Measurements from ENCODE around the gene NAT8L. TPM values are rescaled to one million over a fixed set of nuclear protein-coding genes. Genes with fewer than 3 reads are reported as not detected.

NAT8L gene
- total RNA-seq, 1 experiment from 2014 or later: 9.2 TPM

DNA sequence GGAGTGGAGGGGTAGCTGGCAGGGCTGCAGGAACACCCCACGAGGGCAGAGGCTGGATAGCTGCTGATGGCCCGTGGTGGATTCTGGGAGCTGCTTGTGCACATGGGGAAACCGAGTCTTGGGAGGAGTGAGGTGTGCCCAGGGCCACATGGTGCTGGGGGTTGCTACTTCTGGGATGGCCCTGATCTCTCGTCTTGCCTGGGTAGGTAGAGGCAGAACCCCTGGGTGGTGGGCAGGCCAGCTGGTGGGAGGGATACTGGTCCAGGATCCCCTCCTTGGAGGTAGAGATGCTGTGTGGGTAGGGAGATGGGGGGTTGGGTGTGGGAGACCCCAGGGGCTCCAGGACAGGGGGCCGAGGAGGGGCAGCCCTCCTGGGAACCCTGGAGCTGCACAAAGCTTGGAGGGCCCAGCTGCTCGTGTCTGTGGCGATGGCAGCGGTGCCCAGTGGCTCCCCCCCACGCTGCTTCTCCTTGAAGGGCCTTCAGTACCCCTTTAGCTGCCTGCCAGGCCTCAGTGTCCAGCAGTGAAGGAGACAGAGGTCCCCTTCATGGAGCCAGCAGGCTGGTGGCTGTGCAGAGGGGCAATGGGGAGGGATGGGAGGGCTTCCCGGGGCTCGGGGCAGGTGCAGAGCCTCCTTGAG lies 3.2 kb downstream of the NAT8L start:
- RAD21 ChIA-PET (ENCODE audit: low non-redundant PET in 1 of 2, low total read pairs in 2 of 2, uncharacterized antibody in 2 of 2, unreplicated experiment in 2 of 2): no interaction called here
- Histone ChIP-seq H4K20me1 (ENCODE audit: insufficient read depth) (no peaks in the 10 kb centered on the region), H3K79me2 (ENCODE audit: insufficient read depth, low read length) (no peaks in the 10 kb centered on the region), H3K27me3 (ENCODE audit: insufficient read depth, low read length) (no peaks in the 10 kb centered on the region), H2AFZ (ENCODE audit: low read depth, low read length, poor library complexity, severe bottlenecking) (no peak overlapping the region), H3K27ac (ENCODE audit: low read depth, low read length) (no peak overlapping the region; the same call in 1 of the 2 replicates), H3K4me1 (ENCODE audit: control insufficient read depth in 1 of 2, insufficient read depth in 2 of 2, low read length in 2 of 2) (peaks cover 0 to 23% of the 10 kb centered on the region in 2 experiments; a peak in 2 of 4 replicates), H3K9me3 (ENCODE audit: control insufficient read depth in 1 of 2, insufficient read depth in 1 of 2, low read depth in 1 of 2, low read length in 2 of 2) (no peaks in the 10 kb centered on the region), H3K9me2 (ENCODE audit: insufficient read depth) (no peaks in the 10 kb centered on the region), H3K4me2 (ENCODE audit: low read length) (no peak overlapping the region), H3K36me3 (ENCODE audit: control insufficient read depth in 1 of 2, insufficient read depth in 2 of 2, low read length in 2 of 2) (no peaks in the 10 kb centered on the region), H3K9ac (ENCODE audit: low read length) (no peak overlapping the region), H3K4me3 (replicated peaks in 1 of 2; ENCODE audit: low read depth in 1 of 2, low read length in 2 of 2) (no peak overlapping the region)
- no TSS peak for BruUV-seq (replicated peaks)
- TF ChIP-seq CEBPB (IDR thresholded peaks at IDR 0.05; ENCODE audit: low read depth): no peak
- no peak for TF ChIP-seq ZFX (IDR thresholded peaks at IDR 0.05)
- TF ChIP-seq POLR2A (IDR thresholded peaks at IDR 0.05; ENCODE audit: borderline replicate concordance, extremely low read depth, insufficient read depth, insufficient read length): no peak
- TF ChIP-seq, protein P1, sequence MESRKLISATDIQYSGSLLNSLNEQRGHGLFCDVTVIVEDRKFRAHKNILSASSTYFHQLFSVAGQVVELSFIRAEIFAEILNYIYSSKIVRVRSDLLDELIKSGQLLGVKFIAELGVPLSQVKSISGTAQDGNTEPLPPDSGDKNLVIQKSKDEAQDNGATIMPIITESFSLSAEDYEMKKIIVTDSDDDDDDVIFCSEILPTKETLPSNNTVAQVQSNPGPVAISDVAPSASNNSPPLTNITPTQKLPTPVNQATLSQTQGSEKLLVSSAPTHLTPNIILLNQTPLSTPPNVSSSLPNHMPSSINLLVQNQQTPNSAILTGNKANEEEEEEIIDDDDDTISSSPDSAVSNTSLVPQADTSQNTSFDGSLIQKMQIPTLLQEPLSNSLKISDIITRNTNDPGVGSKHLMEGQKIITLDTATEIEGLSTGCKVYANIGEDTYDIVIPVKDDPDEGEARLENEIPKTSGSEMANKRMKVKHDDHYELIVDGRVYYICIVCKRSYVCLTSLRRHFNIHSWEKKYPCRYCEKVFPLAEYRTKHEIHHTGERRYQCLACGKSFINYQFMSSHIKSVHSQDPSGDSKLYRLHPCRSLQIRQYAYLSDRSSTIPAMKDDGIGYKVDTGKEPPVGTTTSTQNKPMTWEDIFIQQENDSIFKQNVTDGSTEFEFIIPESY (IDR thresholded peaks at IDR 0.05; ENCODE audit: extremely low read depth, insufficient replicate concordance, low read length): no peak
- no peak for TF ChIP-seq EZH2 (IDR thresholded peaks at IDR 0.05)
- TF ChIP-seq, protein P2, sequence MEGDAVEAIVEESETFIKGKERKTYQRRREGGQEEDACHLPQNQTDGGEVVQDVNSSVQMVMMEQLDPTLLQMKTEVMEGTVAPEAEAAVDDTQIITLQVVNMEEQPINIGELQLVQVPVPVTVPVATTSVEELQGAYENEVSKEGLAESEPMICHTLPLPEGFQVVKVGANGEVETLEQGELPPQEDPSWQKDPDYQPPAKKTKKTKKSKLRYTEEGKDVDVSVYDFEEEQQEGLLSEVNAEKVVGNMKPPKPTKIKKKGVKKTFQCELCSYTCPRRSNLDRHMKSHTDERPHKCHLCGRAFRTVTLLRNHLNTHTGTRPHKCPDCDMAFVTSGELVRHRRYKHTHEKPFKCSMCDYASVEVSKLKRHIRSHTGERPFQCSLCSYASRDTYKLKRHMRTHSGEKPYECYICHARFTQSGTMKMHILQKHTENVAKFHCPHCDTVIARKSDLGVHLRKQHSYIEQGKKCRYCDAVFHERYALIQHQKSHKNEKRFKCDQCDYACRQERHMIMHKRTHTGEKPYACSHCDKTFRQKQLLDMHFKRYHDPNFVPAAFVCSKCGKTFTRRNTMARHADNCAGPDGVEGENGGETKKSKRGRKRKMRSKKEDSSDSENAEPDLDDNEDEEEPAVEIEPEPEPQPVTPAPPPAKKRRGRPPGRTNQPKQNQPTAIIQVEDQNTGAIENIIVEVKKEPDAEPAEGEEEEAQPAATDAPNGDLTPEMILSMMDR (IDR thresholded peaks at IDR 0.05 in 2 of 3, conservative IDR thresholded peaks at IDR 0.05 in 1 of 3; ENCODE audit: borderline replicate concordance in 1 of 3, insufficient read depth in 1 of 3, low read depth in 2 of 3, low read length in 2 of 3): no peak
- no peak for TF ChIP-seq SRF (IDR thresholded peaks at IDR 0.05; ENCODE audit: low read depth)
- TF ChIP-seq, protein P3, sequence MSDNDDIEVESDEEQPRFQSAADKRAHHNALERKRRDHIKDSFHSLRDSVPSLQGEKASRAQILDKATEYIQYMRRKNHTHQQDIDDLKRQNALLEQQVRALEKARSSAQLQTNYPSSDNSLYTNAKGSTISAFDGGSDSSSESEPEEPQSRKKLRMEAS (IDR thresholded peaks at IDR 0.05): no peak
- no peak for TF ChIP-seq ZNF274 (IDR thresholded peaks at IDR 0.05; ENCODE audit: low read depth, low read length)
- TF ChIP-seq TCF7L2 (IDR thresholded peaks at IDR 0.05; ENCODE audit: borderline replicate concordance, extremely low read depth, insufficient read depth, insufficient read length): no peak
- TF ChIP-seq JUND (IDR thresholded peaks at IDR 0.05): no peak
- TF ChIP-seq POLR2AphosphoS5 (IDR thresholded peaks at IDR 0.05; ENCODE audit: low read depth, low read length): no peak
- TF ChIP-seq, protein P4, sequence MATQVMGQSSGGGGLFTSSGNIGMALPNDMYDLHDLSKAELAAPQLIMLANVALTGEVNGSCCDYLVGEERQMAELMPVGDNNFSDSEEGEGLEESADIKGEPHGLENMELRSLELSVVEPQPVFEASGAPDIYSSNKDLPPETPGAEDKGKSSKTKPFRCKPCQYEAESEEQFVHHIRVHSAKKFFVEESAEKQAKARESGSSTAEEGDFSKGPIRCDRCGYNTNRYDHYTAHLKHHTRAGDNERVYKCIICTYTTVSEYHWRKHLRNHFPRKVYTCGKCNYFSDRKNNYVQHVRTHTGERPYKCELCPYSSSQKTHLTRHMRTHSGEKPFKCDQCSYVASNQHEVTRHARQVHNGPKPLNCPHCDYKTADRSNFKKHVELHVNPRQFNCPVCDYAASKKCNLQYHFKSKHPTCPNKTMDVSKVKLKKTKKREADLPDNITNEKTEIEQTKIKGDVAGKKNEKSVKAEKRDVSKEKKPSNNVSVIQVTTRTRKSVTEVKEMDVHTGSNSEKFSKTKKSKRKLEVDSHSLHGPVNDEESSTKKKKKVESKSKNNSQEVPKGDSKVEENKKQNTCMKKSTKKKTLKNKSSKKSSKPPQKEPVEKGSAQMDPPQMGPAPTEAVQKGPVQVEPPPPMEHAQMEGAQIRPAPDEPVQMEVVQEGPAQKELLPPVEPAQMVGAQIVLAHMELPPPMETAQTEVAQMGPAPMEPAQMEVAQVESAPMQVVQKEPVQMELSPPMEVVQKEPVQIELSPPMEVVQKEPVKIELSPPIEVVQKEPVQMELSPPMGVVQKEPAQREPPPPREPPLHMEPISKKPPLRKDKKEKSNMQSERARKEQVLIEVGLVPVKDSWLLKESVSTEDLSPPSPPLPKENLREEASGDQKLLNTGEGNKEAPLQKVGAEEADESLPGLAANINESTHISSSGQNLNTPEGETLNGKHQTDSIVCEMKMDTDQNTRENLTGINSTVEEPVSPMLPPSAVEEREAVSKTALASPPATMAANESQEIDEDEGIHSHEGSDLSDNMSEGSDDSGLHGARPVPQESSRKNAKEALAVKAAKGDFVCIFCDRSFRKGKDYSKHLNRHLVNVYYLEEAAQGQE (IDR thresholded peaks at IDR 0.05; ENCODE audit: low read depth): no peak
- CTCF ChIA-PET: no interaction called here
- POLR2A ChIA-PET: interaction anchor here (0.7 kb wide), 1 partner anchor 708 kb away, joined by 4 read pairs; no protein-coding TSS in a partner anchor
- ATAC-seq (no peak), DNase-seq (ENCODE audit: low read depth, low spot score) (no peak)
- intact Hi-C loops (cut with micrococcal nuclease): no loop called here
